HG03135 (cell line): ENCODE data around the gene HSPA12A.
A peak's percentile ranks its signal among the peaks of the same experiment; 100 is the strongest.

Source experiments
- ATAC-seq: cut with Tn5 transposase; IDR thresholded peaks from one replicate; pipeline ENCODE4 v1.9.1; 2021; ENCODE audit warnings: mild to moderate bottlenecking, moderate library complexity; ENCODE audit not compliant: unreplicated experiment

Gene HSPA12A

GRCh38 chr10:116742367-116743265 lies at the start of gene HSPA12A:
HSPA12A (minus strand) TSS chr10:116742566; CDS start chr10:116742469, 97 bp downstream.
- peak; percentile 94 for ATAC-seq

GRCh38 chr10:116791241-116791640 lies 48.9 kb upstream of the HSPA12A start:
- ATAC-seq = no peak

GRCh38 chr10:116787893-116788665 lies 45.7 kb upstream of the HSPA12A start:
- peak; percentile 91 for ATAC-seq

- no peak for ATAC-seq
Observed at GRCh38 chr10:116787053-116787659, 44.8 kb upstream of the HSPA12A start.

- ATAC-seq = no peak
Observed at GRCh38 chr10:116785867-116786266, 43.5 kb upstream of the HSPA12A start.

- ATAC-seq = no peak
Observed at GRCh38 chr10:116785282-116785681, 42.9 kb upstream of the HSPA12A start.

- ATAC-seq = no peak
Observed at GRCh38 chr10:116784651-116785050, 42.3 kb upstream of the HSPA12A start.

GRCh38 chr10:116784035-116784434 lies 41.7 kb upstream of the HSPA12A start:
- no peak for ATAC-seq

GRCh38 chr10:116783011-116783655 lies 40.8 kb upstream of the HSPA12A start:
- no peak for ATAC-seq

- ATAC-seq = no peak
Observed at GRCh38 chr10:116781370-116781884, 39.1 kb upstream of the HSPA12A start.

- no peak for ATAC-seq
Observed at GRCh38 chr10:116780691-116781205, 38.4 kb upstream of the HSPA12A start.

GRCh38 chr10:116779076-116779687 lies 36.8 kb upstream of the HSPA12A start:
- no peak for ATAC-seq

- no peak for ATAC-seq
Observed at GRCh38 chr10:116777006-116777405, 34.6 kb upstream of the HSPA12A start.

GRCh38 chr10:116775488-116776400 lies 33.4 kb upstream of the HSPA12A start:
- ATAC-seq = no peak

- no peak for ATAC-seq
Observed at GRCh38 chr10:116774728-116775151, 32.4 kb upstream of the HSPA12A start.

- ATAC-seq = no peak
Observed at GRCh38 chr10:116772909-116773705, 30.7 kb upstream of the HSPA12A start.

- ATAC-seq = no peak
Observed at GRCh38 chr10:116771959-116772585, 29.7 kb upstream of the HSPA12A start.
